Left hindlimb (tissue), 1 donor: ENCODE data around the gene CELF2.

Source experiments
- DNase-seq: peaks from one replicate; pipeline ENCODE4 v3.0.0-alpha.2; 2018

Gene CELF2

GRCh38 chr10:11023009-11023953, 5.6 kb downstream of the CELF2 start:
- no peak for DNase-seq

GRCh38 chr10:11024596-11024995, 6.9 kb downstream of the CELF2 start:
- DNase-seq, result no peak

GRCh38 chr10:11025978-11026377, 8.3 kb downstream of the CELF2 start:
- DNase-seq, result no peak

DNA sequence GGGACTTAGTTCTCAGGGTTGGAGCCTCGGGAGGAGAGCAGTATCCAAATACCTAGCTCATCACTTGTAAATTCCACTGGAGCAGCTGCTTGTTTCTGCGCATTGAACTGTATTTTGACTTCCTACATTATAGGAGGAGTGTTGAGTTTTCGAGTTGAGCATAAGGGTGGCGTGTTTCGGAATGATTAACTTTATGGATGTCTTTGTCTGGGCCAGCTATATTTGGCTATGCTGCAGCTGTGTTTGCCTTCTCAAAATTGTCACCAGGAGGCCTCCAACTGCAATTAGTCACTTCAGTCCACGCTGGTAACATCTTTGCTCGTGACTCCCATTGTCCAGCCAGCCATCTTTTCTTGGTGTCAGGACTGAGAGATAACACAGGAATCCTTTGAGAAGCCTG, 9.1 kb downstream of the CELF2 start:
- peak; percentile 39 for DNase-seq

DNA sequence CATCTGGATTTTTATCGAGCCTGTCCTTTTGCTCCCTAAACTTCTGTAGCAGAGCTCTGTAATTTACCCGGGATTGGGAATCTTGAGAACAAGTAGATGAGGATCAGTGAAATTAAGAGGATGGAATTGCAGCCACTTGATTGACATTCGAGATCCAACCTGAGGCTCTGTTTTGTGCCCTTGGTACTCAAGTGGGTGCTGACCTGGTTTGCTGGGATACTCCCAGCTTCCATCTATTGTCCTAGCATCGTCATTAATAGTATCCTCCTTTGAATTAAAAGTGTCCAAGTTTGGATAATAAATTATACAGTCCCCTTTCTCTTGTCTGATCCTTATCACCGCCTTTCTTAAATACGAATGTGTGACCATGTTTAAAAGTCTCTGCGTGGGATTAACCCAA, 17.1 kb downstream of the CELF2 start:
- DNase-seq, result no peak

DNA sequence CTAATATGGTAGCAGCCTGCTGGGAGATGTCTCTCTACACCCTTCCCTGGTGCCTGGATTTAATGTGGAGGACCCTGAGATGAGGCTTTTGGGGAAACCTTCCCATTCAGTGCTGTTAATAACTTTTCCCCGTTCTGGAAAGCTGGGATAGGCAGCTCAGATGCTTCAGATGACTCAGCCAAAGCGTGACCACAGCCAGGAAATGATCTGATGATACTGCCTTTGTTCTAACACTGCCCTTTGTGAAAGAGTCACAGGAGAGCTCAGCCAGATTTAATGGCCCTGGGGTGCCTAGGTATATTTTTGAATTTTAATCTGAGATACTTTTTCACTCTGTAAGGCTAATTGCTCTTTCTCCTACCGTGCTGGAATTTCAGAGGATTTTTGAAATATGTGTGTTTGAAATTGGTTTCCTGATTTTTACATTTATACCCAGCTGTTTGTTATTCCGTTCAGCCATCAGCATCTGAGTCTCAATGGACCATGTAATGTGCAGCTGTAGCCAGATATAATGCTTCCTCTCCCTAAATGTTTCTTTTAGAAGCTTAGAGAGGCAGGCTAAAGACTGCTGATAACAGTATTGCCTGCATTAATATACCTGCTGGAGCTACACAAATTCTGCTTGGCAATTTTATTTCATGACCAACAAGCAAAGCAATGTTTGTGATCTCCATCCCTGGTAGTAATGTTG, 17.8 kb downstream of the CELF2 start:
- DNase-seq, result no peak

DNA sequence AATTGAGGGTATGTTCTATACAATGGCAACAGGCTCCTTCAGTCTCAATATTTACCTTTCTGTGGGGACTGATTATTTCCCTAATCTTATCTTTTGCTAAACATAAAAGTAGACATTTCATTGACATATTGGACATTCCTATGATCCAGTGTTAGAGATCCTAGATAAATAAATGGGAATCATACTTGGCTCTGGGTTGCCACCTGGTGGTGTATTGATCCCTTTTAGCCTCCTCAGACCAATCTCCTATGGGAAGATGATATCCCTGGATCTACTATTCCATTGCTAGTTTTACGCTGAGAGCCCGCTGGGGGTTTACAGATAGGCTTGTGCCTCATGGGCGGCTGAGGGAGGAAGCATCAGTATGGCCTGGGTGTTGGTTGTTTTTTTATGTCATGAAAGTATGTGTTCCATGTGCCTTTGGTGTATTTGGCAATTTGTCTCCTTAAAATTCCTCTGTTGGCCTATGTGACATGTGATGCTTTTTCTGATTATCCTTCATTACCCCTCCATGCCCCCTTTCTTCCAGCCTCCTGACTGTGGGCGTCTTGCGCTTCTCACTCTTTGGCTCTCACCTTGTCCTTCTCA, 18.8 kb downstream of the CELF2 start:
- DNase-seq, result no peak

- DNase-seq, result no peak
These were observed 20.3 kb downstream of the CELF2 start for GRCh38 chr10:11037991-11038390.

DNA sequence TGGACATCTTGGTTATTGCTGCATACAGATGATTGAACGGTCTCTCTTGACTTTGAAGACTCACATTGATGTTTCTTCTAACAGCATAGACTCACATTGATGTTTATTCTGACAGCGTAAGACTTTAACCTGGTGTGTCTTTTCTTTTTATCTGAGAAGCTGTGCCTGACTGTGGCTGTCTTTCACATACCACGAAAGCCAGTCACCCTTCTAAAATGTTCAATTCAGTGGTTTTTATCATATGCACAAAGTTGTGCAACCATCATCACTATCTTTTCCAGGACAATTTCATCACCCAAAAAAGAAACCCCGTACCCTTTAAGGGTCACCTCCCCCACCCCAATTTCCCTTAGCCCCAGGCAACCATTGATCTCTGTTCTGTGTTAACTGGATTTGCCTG, 24.7 kb downstream of the CELF2 start:
- DNase-seq, result no peak

DNA sequence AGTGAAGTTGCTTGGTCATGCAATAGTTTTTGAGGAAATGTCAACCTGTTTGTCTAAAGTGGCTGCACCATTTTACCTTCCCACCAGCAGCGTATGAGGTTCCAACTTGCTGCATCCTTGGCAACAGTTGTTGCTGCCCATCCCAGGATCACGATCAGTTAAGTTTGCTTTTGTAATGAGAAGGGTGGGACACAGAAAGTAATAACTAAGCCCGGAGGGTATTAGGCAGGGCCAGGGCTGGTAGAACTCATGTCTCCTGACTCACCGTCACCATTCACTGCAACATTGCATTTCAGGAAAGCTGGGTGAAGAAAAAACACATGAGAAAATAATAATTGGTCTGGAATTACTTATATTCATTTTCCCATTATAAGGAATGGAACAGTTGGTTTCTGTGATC, 25.4 kb downstream of the CELF2 start:
- DNase-seq, result no peak

- no peak for DNase-seq
These were observed 25.9 kb downstream of the CELF2 start for GRCh38 chr10:11043446-11044127.

DNA sequence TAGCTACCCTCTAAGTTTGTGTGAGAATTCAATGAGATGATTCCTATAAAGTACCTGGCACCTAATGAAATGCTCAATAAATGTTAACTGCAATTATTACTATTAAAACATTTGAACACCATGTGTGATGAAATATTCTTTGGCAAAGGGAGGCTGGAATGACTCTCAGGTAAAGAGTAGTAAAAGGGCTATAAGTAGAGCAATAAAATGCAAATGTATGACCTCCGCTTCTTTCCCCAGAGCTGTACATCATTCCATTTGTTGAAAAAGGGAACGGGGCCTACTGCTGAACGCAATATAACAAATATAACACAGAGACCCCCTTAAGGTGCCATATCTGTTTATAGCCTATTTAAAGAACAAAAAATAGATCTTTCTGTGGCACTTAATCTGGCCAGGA, 27.8 kb downstream of the CELF2 start:
- DNase-seq, result no peak

DNA sequence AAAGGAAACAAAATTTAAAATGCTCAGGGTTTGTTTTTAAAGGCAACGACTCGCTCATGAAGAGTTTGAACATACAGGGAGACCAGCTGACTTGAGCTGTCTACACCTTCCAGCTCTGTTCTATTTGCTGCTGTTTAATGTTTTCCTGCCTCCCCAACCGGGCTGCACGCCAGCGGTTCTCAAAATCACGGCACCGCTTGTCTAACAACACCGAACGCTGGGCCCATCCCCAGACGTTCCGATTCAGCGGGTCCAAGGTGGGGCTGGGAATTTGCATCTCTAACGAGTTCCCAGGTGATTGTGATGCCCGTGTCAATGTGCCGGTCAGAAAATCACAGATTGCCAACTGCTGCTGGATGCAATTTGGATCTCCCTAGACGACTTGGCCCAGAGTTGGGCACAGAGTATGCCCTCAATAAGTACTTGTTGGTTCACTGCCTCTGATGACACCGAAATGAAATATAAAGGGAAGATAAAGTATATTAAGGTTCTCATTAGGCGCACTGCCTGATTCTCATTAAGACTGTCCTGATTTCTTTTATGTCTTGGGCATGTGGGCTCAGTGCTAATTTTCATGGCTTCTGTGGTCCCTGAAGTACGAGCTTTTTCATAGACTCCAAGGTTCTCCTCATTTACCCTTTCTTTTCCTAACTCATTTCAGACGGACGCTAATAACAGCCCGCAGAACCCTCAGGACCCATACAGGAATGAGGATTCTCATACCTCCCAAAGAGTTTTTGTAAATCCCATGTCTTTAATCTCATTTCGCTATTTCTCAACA, 28.5 kb downstream of the CELF2 start:
- DNase-seq, result no peak

DNA sequence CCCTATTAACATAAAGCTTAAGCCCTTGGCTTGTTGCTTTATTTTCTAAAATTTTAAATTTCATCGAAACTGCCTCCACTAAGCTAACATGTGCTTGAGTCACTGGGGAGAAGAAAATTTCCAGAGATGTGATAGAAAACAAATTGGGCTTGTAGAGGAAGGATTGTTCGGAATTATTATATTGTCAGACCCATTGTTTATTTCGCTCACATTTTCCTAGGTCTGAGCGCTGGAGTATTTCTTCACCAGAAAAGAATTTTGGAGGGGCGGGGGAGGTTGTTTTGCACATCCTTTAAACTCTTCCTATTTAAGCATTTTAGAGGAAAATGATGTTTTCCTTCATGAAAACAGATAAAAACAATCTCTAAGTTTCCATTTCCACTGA, 29.1 kb downstream of the CELF2 start:
- no peak for DNase-seq

DNA sequence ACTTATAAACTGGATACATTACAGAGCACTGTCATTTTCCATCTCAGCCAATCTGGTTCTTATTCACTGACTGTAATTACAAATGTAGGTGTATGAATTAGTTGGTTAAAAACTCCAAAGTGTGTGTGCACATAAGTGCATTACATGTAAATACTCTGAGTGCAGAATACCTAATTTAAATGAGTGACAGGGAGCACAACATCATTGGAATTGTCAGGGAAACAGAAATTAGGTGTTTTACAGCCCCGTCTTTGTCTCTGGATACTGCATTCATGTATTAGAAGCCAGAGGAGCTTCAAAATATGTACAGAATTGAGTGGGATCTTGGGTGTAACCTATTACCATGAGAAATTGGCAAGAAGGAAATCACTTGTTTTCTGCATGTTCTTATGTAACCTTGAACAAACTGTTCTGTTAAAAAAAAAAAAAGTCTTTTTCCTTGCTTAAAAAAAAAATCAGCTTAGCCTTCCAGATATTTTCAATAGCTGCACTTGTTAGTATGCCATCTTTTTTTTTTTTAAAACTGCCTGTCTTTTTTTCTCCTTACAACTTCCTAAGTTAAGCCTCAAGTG, 31.1 kb downstream of the CELF2 start:
- no peak for DNase-seq

- no peak for DNase-seq
These were observed 32.1 kb downstream of the CELF2 start for GRCh38 chr10:11049806-11050205.

DNA sequence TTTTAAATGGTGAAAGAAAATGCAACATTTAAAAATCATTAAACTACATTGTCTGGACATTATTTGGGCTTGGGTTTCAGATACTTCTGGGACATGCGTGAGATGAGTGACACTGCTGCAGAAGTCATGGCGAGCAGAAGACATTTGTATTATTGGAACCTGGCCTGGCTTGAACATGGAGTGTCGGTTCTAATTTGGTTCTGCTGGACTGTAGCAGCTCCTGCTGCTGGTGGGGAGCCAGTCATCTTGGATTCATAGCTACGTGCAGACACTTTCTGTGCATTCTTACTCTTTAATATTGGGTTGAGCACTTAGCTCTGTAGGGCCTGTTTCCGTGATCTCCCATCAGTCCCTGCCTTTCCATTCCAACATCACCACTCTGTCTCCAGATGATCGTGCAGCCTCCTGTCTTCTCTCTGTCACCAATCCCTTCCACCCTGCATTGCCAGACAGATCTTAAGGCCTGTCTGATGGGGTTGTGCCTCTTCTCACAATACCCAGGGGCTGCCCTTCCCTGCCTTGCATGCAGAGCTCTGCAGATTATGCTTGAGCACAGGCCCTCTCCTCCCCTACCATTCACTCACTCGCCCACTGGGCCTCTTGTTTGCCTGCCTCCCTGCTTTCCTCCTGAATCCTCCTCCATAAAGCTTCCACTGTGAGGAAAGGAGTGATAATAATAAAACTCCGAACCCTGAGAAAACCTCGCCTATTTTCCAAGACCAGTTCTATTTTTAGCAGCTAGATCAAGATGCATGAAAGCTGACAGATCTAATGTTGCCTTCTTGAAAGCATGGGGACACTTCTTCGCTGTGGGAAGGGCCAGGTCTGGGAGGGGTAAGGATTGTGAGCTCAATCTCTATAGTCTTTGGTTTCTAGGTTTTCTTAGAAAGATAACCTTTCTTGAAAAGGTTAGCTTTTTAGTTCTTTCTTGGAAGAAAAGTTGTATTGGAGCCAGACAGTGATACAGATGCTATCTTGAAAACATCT, 32.9 kb downstream of the CELF2 start:
- DNase-seq, result no peak

DNA sequence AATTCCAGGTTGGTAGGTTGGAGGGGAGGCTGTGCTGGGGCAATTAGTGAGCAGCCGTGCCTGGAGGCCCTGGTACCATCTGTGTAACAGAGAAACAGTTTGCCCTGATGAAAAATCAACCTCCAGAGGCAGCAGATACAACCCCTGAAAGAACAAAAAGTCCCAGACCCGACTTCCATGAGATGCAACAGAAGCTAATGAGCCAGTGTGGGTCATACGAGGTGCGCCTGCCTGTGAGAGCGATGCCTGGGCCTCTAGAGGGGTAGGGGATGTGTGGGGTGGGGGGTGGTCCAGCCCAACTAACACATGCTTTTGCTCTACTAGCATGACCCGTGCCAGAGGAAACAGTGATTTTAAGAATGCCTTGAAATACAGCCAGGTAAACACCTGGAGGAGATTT, 39.3 kb downstream of the CELF2 start:
- no peak for DNase-seq

- DNase-seq, result no peak
These were observed 39.8 kb downstream of the CELF2 start for GRCh38 chr10:11057448-11057847.

DNA sequence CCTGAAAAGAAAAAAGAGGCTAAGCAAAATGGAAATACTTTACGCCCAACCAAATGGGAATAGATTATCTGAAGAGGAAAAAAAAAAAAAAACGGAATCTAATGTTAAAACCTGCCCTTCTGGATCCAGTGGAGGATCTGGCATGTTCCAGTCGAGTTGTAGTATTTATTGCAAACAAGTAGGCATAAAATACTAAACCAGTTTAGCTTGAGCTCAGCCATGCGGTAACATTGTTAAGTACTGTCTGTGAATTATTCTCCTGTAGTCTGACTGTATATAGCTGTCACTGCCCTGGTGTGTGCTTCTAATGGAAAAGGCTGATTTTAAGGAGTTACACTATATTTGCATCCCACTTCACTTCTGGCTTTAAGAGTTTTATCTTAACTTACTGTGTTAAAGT, 40.3 kb downstream of the CELF2 start:
- no peak for DNase-seq

DNA sequence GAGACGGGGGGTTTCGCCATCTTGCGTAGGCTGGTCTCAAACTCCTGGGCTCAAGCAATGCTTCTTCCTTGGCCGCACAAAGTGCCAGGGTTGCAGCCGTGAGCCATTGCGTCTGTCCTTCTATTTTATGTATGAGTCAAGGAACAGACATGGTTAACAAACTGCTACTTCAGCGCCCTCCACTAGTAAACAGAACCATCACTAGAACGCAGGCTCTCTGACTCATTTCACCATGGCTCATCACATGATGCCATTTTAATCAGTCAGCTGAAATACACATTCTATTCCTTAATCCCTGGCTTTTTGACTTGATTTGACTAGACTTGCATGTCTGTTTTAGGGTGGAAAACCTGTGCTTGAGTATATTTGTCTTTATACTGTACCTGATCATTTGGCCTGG, 41.3 kb downstream of the CELF2 start:
- no peak for DNase-seq
